ENCODE results near the gene LY86.

DNA sequence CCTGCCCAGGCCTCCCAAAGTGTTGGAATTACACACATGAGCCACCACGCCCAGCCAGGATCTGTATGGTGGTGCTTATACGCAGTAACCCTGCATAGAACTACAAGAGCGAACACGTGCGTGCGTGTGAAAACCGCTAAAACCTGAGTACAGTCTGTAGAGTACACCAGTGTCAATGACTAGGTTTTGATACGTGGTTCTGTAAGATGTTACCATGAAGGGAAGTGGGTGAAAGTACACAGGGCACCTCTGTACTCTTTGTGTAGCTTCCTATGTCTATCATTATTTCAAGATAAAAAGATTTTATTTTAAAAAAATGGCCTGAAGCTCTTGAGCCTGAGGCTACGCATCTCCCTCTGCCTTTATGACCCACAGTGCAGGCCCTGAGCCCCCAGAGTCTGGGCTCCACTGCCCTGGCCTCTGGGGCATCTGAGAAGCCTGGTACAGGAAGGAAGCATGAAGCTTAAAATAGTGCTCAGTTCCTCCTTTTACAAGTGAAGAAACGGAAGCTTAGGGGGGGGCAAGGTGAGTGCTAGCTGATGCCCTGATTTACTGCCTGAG is 21.6 kb downstream of the LY86 start:
- TF ChIP-seq, protein P1, sequence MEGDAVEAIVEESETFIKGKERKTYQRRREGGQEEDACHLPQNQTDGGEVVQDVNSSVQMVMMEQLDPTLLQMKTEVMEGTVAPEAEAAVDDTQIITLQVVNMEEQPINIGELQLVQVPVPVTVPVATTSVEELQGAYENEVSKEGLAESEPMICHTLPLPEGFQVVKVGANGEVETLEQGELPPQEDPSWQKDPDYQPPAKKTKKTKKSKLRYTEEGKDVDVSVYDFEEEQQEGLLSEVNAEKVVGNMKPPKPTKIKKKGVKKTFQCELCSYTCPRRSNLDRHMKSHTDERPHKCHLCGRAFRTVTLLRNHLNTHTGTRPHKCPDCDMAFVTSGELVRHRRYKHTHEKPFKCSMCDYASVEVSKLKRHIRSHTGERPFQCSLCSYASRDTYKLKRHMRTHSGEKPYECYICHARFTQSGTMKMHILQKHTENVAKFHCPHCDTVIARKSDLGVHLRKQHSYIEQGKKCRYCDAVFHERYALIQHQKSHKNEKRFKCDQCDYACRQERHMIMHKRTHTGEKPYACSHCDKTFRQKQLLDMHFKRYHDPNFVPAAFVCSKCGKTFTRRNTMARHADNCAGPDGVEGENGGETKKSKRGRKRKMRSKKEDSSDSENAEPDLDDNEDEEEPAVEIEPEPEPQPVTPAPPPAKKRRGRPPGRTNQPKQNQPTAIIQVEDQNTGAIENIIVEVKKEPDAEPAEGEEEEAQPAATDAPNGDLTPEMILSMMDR (conservative IDR thresholded peaks at IDR 0.05 in 1 of 2, IDR thresholded peaks at IDR 0.05 in 1 of 2; ENCODE audit: low read depth in 1 of 2, low read length in 2 of 2) = no peak
- TF ChIP-seq EZH2 (IDR thresholded peaks at IDR 0.05; ENCODE audit: low read length, missing control alignments) = no peak
